Vagina (tissue), 2 donors: ENCODE results near the gene COX15.

ENCODE experiments used
- POLR2AphosphoS5 ChIP-seq, 2 donors: sonication (generic); formaldehyde crosslinking; IDR thresholded peaks; one replicate each; pipeline ENCODE4 v1.9.0; 2017; ENCODE audit warnings: antibody characterized with exemption in 2 of 2, mild to moderate bottlenecking in 2 of 2, low read depth in 1 of 2; ENCODE audit not compliant: insufficient read depth in 1 of 2
- TF ChIP-seq, protein P1 (sequence below), 3 experiments: fragments of 450-650 bp in 2 of 3; fragments of 200-600 bp in 1 of 3; sonication (generic) in 1 of 3; IDR thresholded peaks; one replicate each; pipeline ENCODE4 v1.5.1; 2017 to 2019; ENCODE audit warnings: antibody characterized with exemption in 3 of 3, mild to moderate bottlenecking in 2 of 3, moderate library complexity in 2 of 3

DNA sequence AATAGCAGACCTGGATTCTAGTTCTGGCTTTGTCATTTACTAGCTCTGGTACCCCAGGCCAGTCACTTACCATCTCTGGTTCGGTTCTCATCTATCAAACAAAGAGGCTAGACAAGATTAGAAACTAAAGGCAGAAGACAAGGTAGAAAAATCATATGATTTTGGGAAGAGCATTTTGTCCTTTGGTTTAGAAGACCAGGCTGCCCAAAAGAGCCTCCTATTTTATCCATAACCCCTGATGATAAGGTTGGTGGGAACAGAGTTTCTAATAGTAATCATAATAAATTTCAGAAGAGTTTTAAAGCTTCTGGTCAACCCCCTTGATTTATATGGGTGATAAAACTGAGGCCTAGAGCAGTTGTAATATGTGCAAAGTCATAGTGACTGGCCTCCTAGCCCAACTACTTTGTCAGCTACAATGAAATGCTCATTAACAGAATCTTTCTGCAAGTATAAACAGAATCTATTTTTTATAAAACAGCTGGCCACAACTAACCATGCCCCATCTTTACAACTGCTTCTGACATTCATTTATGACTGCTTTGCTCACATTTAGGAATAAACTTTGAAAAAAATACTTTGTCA lies 23.4 kb downstream of the COX15 start:
- TF ChIP-seq POLR2AphosphoS5 (IDR thresholded peaks at IDR 0.05; ENCODE audit: insufficient read depth in 1 of 2, low read depth in 1 of 2), result no peak
- TF ChIP-seq, protein P1, sequence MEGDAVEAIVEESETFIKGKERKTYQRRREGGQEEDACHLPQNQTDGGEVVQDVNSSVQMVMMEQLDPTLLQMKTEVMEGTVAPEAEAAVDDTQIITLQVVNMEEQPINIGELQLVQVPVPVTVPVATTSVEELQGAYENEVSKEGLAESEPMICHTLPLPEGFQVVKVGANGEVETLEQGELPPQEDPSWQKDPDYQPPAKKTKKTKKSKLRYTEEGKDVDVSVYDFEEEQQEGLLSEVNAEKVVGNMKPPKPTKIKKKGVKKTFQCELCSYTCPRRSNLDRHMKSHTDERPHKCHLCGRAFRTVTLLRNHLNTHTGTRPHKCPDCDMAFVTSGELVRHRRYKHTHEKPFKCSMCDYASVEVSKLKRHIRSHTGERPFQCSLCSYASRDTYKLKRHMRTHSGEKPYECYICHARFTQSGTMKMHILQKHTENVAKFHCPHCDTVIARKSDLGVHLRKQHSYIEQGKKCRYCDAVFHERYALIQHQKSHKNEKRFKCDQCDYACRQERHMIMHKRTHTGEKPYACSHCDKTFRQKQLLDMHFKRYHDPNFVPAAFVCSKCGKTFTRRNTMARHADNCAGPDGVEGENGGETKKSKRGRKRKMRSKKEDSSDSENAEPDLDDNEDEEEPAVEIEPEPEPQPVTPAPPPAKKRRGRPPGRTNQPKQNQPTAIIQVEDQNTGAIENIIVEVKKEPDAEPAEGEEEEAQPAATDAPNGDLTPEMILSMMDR (IDR thresholded peaks at IDR 0.05), result no peak
